GM19395 (cell line): Measurements from ENCODE around the gene ODR4.
"Not testable (repeated sequence)": the region's sequence is repeated elsewhere in the genome, so short reads cannot be mapped to it uniquely, and the experiment has no call there.

Experiments
- ATAC-seq: cut with Tn5 transposase; IDR thresholded peaks from one replicate; pipeline ENCODE4 v1.9.1; 2021; ENCODE audit warnings: mild to moderate bottlenecking, moderate library complexity; ENCODE audit not compliant: unreplicated experiment

Gene ODR4

GRCh38 chr1:186420923-186421322 lies 45.3 kb downstream of the ODR4 start:
- ATAC-seq, result peak; percentile 94

DNA sequence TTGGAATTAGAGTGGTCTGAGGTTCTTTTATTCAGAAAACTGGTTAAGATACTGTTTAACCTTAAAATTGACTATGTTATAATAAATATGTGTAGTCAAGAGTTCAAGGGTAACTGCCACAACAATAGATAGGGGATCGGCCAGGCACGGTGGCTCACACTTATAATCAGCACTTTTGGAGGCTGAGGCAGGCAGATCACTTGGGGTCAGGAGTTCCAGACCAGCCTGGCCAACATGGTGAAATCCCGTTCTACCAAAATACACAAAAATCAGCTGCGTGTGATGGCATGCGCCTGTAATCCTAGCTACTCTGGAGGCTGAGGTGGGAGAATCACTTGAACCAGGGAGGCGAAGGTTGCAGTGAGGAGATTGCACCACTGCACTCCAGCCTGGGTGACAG lies 45.8 kb downstream of the ODR4 start:
- ATAC-seq, result no peak

- ATAC-seq, result no peak
These were observed 48.9 kb downstream of the ODR4 start for GRCh38 chr1:186424539-186424938.

- ATAC-seq, result no peak
These were observed 50.5 kb downstream of the ODR4 start for GRCh38 chr1:186426118-186426517.

- no peak for ATAC-seq
These were observed 53.4 kb downstream of the ODR4 start for GRCh38 chr1:186429017-186429416.

DNA sequence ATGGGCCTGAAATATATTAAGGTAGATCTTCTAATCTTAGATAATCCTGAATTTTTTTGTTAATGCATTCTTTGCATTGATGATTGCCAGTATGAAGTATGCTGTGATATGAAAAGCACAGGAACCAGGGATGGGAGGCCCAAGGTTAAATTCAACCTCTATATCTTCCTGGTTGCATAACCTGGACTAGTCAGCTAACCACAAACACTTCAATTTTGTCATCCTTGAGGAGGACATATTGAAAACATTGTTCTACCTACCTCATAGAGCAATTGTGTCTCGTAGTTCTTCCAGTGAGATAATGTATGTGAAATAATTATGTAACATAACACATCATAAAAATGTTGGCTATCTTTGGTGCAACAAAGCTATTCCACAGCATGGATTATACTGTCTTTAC lies 59.7 kb downstream of the ODR4 start:
- ATAC-seq, result no peak

GRCh38 chr1:186438567-186438966 lies 62.9 kb downstream of the ODR4 start:
- no peak for ATAC-seq

DNA sequence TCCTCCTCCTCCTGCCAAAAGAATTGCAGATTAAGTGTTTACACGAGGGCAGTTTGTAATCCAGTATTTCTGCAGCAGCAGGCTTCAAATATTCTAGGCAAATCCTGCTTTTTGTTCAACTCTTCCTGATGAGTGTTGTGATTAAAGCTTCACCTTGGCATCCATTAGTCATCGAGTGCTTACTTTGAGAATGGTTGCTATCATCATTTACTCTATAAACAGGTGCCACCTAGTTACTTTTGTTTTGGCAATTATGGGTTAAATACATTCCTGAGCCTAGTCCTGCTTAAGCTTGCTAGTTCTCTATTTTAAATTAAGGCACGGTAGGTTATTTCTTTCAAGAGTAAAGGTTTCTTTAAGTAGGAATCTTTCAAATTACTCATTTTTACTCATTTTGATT lies 64.9 kb downstream of the ODR4 start:
- no peak for ATAC-seq

- no peak for ATAC-seq
These were observed 67.2 kb downstream of the ODR4 start for GRCh38 chr1:186442651-186443375.

DNA sequence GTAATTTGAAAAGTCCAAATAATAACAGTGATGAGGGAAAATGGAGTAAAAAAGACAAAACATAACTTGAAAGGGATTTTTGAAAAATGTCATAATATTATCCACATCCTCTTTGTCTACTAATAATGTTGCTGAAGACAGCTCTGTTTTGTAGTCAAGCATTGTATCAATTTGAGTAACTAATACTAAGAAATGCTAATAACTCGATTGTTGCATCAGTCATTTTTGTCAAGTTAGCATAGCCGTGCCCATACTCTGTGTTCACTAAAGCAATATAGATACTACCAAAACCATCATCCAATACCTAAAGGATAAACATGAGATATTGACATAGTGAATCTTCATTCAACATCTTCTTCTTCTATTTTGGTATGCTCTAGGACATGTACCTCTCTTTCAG lies 68.0 kb downstream of the ODR4 start:
- peak; percentile 59 for ATAC-seq

- ATAC-seq, result no peak
These were observed 70.5 kb downstream of the ODR4 start for GRCh38 chr1:186446152-186446551.

DNA sequence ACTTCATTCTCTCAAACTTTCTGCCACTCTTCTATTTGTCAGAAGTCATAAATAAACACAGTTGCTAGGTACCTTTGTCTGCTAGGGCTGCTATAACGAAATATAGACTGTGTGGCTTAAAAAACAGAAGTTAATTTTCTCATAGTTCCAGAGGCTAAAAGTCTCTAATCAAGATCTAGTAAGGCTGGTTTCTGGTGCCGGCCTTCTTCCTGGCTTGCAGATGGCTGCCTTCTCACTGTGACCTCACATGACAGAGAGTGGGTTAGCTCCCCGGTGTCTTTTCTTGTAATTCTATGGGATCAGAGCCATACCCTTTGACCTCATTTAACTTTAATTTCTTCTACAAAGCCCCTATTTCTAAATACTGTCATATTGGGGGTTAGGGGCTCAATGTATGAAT lies 79.3 kb downstream of the ODR4 start:
- no peak for ATAC-seq

DNA sequence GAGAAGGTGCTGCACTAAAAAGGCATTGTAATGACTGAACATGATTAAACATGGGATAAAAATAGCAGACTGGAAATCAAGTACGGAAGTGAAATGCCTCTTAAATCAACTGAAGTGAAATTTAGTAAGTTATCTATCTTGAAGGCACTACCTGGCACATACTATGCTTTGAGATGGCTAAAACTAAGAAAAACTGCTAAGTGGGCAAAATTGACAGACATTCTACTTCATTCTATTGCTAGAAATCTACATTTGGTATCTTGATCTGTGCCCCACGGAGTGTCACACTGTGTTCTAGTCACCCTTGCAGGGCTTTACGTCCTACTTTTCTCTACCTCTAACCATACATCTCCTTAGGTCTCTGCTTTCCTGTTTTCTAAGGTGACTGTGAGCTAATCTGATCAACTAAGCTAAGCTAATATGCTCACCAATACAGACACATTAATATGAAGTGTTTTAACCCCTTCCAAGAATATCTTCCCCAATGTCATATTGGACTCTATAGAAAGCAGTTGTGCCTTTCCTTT lies 81.2 kb downstream of the ODR4 start:
- no peak for ATAC-seq

DNA sequence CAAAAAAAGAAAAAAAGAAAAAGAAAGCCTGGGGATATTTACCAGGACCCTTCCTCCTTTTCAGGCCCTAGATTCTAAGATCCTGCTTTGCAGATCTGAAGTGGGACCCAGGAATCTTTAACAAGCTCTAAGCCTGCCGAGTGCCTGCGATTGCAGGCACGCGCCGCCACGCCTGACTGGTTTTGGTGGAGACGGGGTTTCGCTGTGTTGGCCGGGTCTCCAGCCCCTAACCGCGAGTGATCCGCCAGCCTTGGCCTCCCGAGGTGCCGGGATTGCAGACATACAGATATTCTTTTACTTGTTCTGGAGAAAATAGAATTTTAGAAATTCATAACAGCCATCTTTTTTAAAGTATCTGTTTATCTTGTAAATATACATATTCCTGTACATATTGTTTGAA lies 83.5 kb downstream of the ODR4 start:
- ATAC-seq, result not testable (repeated sequence)

DNA sequence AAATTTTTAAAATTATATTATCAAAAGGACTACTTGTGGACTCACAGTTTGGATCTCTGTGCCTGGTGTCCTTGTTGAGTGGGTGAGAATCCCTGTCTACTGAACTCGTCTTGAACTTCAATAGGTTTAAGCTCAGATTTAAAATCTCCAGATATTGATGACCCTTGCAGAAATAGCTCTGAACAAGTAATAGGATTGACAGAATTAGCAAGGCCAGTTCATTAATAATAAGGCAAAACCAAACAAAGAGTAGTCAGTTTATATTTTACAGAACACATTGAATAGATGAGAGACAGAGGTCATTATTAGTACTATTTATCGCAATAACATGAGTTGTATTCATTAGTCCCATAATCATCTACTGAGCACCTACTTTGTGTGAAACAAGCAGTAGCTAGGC lies 85.4 kb downstream of the ODR4 start, which contains the start of gene PDC:
TSS of gene PDC (minus strand) at position 101 of the 400 bp plus-strand sequence. CDS start 11,655 bp downstream, outside the sequence.
- no peak for ATAC-seq

- no peak for ATAC-seq
These were observed 87.9 kb downstream of the ODR4 start for GRCh38 chr1:186463511-186463910.

DNA sequence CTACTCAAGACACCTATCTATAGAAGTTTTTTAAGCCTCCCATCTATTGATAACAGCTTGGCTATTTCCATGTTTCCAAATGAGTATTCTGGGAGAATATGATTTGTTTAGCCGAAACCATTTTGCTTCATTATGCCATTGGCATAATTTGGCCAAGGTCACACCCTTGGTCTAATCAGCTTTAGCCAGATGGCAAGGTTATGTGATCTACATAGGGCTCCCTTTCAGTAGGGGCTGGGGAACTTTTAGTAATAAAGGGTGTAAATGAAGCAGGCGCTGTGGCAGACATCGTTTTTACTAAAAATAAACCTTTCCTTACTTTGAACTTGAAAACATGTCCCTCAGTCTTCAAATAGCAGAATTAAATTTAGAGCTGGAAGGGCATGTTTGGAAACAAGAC lies 88.3 kb downstream of the ODR4 start:
- no peak for ATAC-seq

DNA sequence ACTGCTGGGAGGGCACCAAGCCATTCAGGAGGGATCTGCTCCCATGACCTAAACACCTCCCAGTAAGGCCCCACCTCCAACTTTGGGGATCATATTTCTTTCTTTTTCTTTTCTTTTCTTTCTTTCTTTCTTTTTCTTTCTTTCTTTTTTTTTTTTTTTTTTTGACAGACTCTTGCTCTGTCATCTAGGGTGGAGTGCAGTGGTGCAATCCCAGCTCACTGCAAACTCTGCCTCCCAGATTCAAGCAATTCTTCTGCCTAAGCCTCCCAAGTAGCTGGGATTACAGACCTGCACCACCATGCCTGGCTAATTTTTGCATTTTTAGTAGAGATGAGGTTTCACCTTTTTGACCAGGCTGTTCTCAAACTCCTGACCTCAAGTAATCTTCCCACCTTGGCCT lies 89.9 kb downstream of the ODR4 start:
- ATAC-seq, result not testable (repeated sequence)

DNA sequence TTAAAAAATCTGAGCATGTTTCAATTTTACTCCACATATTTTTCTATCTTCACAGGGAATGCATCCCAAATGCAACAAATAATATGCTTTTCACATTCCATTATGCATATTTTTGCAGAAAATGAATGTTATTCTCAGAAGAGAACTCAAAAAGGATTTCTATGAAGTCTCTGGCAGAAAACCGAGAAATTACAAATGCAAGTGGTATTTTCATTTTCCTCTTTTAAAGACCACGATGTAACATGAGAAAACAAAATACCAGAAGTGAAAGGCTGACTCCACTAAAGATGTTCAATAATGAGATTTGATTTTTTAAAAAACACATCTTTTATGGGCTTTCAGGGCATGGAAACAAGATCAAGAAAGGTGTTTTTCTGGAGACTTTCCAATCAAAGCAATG lies 90.3 kb downstream of the ODR4 start:
- ATAC-seq, result no peak
